IMR-90 (cell line): ENCODE results near the gene ZNF320.

ENCODE experiments used
- BHLHE40 ChIP-seq: fragments of 150-350 bp; IDR thresholded peaks from 2 replicates; pipeline ENCODE4 v1.6.1; 2016; ENCODE audit warnings: mild to moderate bottlenecking, low read depth, low read length
- CEBPB ChIP-seq: IDR thresholded peaks from 2 replicates; pipeline ENCODE4 v1.6.1; 2012; ENCODE audit warnings: low read depth, low read length, improper control_type of control experiment
- CHD1 ChIP-seq: IDR thresholded peaks from 2 replicates; pipeline ENCODE4 v1.6.1; 2012; ENCODE audit warnings: low read depth, low read length, improper control_type of control experiment
- CTCF ChIP-seq: conservative IDR thresholded peaks from 2 replicates; pipeline ENCODE4 v1.5.1; 2012; ENCODE audit warnings: mild to moderate bottlenecking, low read depth, low read length, improper control_type of control experiment
- ELK1 ChIP-seq: fragments of 150-350 bp; IDR thresholded peaks from 2 replicates; pipeline ENCODE4 v1.6.1; 2016; ENCODE audit warnings: low read depth, mild to moderate bottlenecking, low read length, moderate library complexity, borderline replicate concordance
- MXI1 ChIP-seq: IDR thresholded peaks from 2 replicates; pipeline ENCODE4 v1.6.1; 2012; ENCODE audit warnings: low read depth, mild to moderate bottlenecking, low read length, moderate library complexity, borderline replicate concordance
- POLR2A ChIP-seq: IDR thresholded peaks from 2 replicates; pipeline ENCODE4 v1.6.1; 2012; ENCODE audit warnings: mild to moderate bottlenecking, low read depth, low read length
- RAD21 ChIP-seq: IDR thresholded peaks from 2 replicates; pipeline ENCODE4 v1.6.1; 2012; ENCODE audit warnings: low read length, improper control_type of control experiment
- SMC3 ChIP-seq: fragments of 150-350 bp; IDR thresholded peaks from 2 replicates; pipeline ENCODE4 v1.6.1; 2016; ENCODE audit warnings: low read depth, mild to moderate bottlenecking, antibody characterized with exemption, low read length, moderate library complexity
- TF ChIP-seq, protein P1 (sequence below): fragments of 150-350 bp; IDR thresholded peaks from 2 replicates; pipeline ENCODE4 v1.6.1; 2017; ENCODE audit warnings: mild to moderate bottlenecking, antibody characterized with exemption, low read length, low read depth

- TF ChIP-seq CTCF (no peak), POLR2A (no peak), MXI1 (no peak), RAD21 (no peak), SMC3 (no peak), CEBPB (no peak), ELK1 (no peak), CHD1 (no peak), BHLHE40 (no peak)
- TF ChIP-seq, protein P1, sequence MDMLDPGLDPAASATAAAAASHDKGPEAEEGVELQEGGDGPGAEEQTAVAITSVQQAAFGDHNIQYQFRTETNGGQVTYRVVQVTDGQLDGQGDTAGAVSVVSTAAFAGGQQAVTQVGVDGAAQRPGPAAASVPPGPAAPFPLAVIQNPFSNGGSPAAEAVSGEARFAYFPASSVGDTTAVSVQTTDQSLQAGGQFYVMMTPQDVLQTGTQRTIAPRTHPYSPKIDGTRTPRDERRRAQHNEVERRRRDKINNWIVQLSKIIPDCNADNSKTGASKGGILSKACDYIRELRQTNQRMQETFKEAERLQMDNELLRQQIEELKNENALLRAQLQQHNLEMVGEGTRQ: no peak
Measured at GRCh38 chr19:52917531-52917930, 20.1 kb upstream of the ZNF320 start.
